Hematopoietic multipotent progenitor cell treated with erythropoietin and hydrocortisone succinate and interleukin-3 and kit ligand, for 6 days (in vitro differentiated cells): ENCODE data around the gene ZNF480.
"Not testable (repeated sequence)": the region's sequence is repeated elsewhere in the genome, so short reads cannot be mapped to it uniquely, and the experiment has no call there.

ENCODE experiments used
- DNase-seq: peaks from one replicate; pipeline ENCODE4 v3.0.0-alpha.2; 2015

ZNF480 gene

GRCh38 chr19:52296773-52297600 lies at the start of gene ZNF480:
TSS of gene ZNF480 (plus strand) at chr19:52297169. CDS start at chr19:52300413, 3,244 bp downstream.
- DNase-seq, result peak; percentile 89

GRCh38 chr19:52248241-52248640 lies 48.7 kb upstream of the ZNF480 start:
- DNase-seq, result peak; percentile 65

GRCh38 chr19:52258426-52258825 lies 38.5 kb upstream of the ZNF480 start:
- DNase-seq, result no peak

GRCh38 chr19:52265556-52265955 lies 31.4 kb upstream of the ZNF480 start:
- DNase-seq, result not testable (repeated sequence)

GRCh38 chr19:52269338-52270261 lies 27.4 kb upstream of the ZNF480 start, which contains the start of gene ZNF766:
TSS of gene ZNF766 (plus strand) at chr19:52269587. CDS start at chr19:52269614, 27 bp downstream.
- peak; percentile 97 for DNase-seq

GRCh38 chr19:52270266-52270885 lies 26.6 kb upstream of the ZNF480 start:
- DNase-seq, result peak; percentile 60

- DNase-seq, result no peak
Measured at GRCh38 chr19:52273301-52273700, 23.7 kb upstream of the ZNF480 start.

GRCh38 chr19:52274191-52274590 lies 22.8 kb upstream of the ZNF480 start:
- no peak for DNase-seq

- no peak for DNase-seq
Measured at GRCh38 chr19:52275988-52276387, 21.0 kb upstream of the ZNF480 start.

- DNase-seq, result no peak
Measured at GRCh38 chr19:52277471-52277870, 19.5 kb upstream of the ZNF480 start.

- no peak for DNase-seq
Measured at GRCh38 chr19:52286256-52286655, 10.7 kb upstream of the ZNF480 start.

GRCh38 chr19:52291781-52292180 lies 5.2 kb upstream of the ZNF480 start:
- DNase-seq, result no peak

- DNase-seq, result not testable (repeated sequence)
Measured at GRCh38 chr19:52292946-52293345, 4.0 kb upstream of the ZNF480 start.

- DNase-seq, result no peak
Measured at GRCh38 chr19:52296400-52296772, 583 bp upstream of the ZNF480 start.

- peak; percentile 39 for DNase-seq
Measured at GRCh38 chr19:52297601-52298364, 814 bp downstream of the ZNF480 start.

- DNase-seq, result peak; percentile 17
Measured at GRCh38 chr19:52307275-52307674, 10.3 kb downstream of the ZNF480 start.

- no peak for DNase-seq
Measured at GRCh38 chr19:52322429-52322828, 25.5 kb downstream of the ZNF480 start.

GRCh38 chr19:52331757-52332156 lies 34.8 kb downstream of the ZNF480 start:
- DNase-seq, result no peak

- no peak for DNase-seq
Measured at GRCh38 chr19:52335768-52336116, 38.8 kb downstream of the ZNF480 start.

- peak; percentile 92 for DNase-seq
Measured at GRCh38 chr19:52336117-52336790, 39.3 kb downstream of the ZNF480 start, which contains the start of gene ZNF610. TSS of gene ZNF610 (plus strand) at chr19:52336243. CDS start at chr19:52349173, 12,930 bp downstream.

- peak; percentile 8 for DNase-seq
Measured at GRCh38 chr19:52336791-52337381, 39.9 kb downstream of the ZNF480 start.
